ENCODE data around the gene ADAMTS5.

The ADAMTS5 gene

DNA sequence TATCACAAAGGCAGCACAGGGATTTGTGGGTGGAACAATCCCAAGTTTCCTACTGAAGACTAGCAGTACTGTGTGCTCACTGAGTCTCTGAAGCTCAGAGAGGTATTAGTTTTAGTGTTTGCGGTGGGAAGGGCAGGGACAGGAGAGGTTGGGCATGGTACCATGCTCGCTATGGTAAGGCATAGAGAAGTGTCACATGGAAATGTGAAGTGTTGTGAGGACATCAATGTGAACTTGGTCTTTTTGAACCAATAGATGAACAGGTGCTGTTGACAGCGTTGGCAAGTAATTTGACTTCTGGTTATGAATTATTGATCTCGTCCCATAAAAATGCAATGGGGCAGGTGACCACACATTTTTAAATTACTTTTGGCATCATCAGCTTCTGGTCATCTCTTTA, 65.9 kb downstream of the ADAMTS5 start:
- in situ Hi-C loops (cut with MboI; ENCODE audit: low sequenced_read_pairs), result no loop called here
- Histone ChIP-seq H3K9me3 (no peaks in the 10 kb centered on the region), H3K27me3 (ENCODE audit: low read depth) (peaks cover 7% of the 10 kb centered on the region), H3K36me3 (replicated peaks) (no peaks in the 10 kb centered on the region), H3K4me1 (no peaks in the 10 kb centered on the region), H3K4me3 (no peak overlapping the region)
- no peak for DNase-seq (ENCODE audit: low spot score in 2 of 2)

GRCh38 chr21:26892151-26892550, 74.7 kb downstream of the ADAMTS5 start:
- Histone ChIP-seq H3K9me3 (no peaks in the 10 kb centered on the region), H3K4me3 (no peak overlapping the region), H3K36me3 (replicated peaks) (no peaks in the 10 kb centered on the region), H3K27me3 (ENCODE audit: low read depth) (peaks cover 3% of the 10 kb centered on the region; the same call in 1 of the 2 replicates), H3K4me1 (no peaks in the 10 kb centered on the region)
- DNase-seq (ENCODE audit: low spot score in 2 of 2), result no peak
- in situ Hi-C loops (cut with MboI; ENCODE audit: low sequenced_read_pairs), result no loop called here

DNA sequence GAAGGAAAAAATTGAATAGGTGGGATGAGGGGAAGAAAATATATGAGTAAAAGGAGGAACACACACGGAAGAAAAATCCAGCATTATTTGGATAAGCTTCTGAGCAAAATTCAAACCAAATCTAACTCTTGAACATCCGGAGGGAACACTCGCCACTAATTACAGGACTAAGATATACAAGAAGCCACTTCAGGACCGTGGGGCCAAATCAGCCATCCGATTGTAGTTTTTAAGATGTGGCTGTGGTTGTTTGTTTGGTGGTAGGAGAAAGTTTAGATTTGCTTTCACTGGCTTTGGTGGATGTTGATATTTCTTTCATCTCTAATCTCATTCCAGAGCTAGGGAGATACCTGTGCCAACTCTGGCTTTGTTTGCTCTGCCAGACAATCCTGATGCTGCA, 78.0 kb downstream of the ADAMTS5 start:
- no peak for DNase-seq (ENCODE audit: low spot score in 2 of 2)
- no peaks in the 10 kb centered on the region for H3K36me3 ChIP-seq (replicated peaks)
- H3K4me3 ChIP-seq, result no peak overlapping the region
- no peaks in the 10 kb centered on the region for H3K9me3 ChIP-seq
- in situ Hi-C loops (cut with MboI; ENCODE audit: low sequenced_read_pairs), result no loop called here
- H3K4me1 ChIP-seq, result no peaks in the 10 kb centered on the region
- H3K27me3 ChIP-seq (ENCODE audit: low read depth), result peaks cover 5% of the 10 kb centered on the region; the same call in 1 of the 2 replicates

GRCh38 chr21:26888256-26888655, 78.6 kb downstream of the ADAMTS5 start:
- Histone ChIP-seq H3K4me3 (no peak overlapping the region), H3K36me3 (replicated peaks) (no peaks in the 10 kb centered on the region), H3K9me3 (no peaks in the 10 kb centered on the region), H3K4me1 (no peaks in the 10 kb centered on the region), H3K27me3 (ENCODE audit: low read depth) (peaks cover 5% of the 10 kb centered on the region; the same call in 1 of the 2 replicates)
- in situ Hi-C loops (cut with MboI; ENCODE audit: low sequenced_read_pairs), result no loop called here
- DNase-seq (ENCODE audit: low spot score in 2 of 2), result no peak

DNA sequence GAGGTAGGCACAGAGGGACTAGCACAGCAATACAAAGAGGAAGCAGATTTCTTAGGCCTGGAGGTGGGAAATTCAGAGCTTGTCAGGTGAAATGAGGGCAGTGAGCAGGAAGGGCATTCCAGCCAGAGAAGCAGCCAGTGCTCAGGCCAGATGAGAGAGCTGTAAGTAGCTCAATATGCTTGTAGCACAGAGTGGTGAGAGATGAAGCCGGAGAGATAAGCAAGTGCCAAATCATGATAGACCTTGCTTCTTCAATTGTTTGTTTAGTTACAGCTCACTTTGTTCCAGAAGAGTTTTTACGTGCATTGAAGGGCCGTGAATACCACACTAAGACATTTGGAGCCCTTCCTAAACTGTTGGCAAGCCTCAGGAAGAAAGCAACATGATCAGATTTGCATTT, 79.6 kb downstream of the ADAMTS5 start:
- no peaks in the 10 kb centered on the region for H3K9me3 ChIP-seq
- H3K36me3 ChIP-seq (replicated peaks), result no peaks in the 10 kb centered on the region
- H3K4me3 ChIP-seq, result no peak overlapping the region
- H3K27me3 ChIP-seq (ENCODE audit: low read depth), result peaks cover 6% of the 10 kb centered on the region; the same call in 1 of the 2 replicates
- H3K4me1 ChIP-seq, result no peaks in the 10 kb centered on the region
- in situ Hi-C loops (cut with MboI; ENCODE audit: low sequenced_read_pairs), result no loop called here
- no peak for DNase-seq (ENCODE audit: low spot score in 2 of 2)

- no peaks in the 10 kb centered on the region for H3K9me3 ChIP-seq
- H3K36me3 ChIP-seq (replicated peaks), result no peaks in the 10 kb centered on the region
- DNase-seq (ENCODE audit: low spot score in 2 of 2), result no peak
- no peak overlapping the region for H3K4me3 ChIP-seq
- in situ Hi-C loops (cut with MboI; ENCODE audit: low sequenced_read_pairs), result no loop called here
- H3K4me1 ChIP-seq, result no peaks in the 10 kb centered on the region
- H3K27me3 ChIP-seq (ENCODE audit: low read depth), result peaks cover 12% of the 10 kb centered on the region; the same call in 1 of the 2 replicates
Observed at GRCh38 chr21:26884436-26884835, 82.5 kb downstream of the ADAMTS5 start.

GRCh38 chr21:26883768-26884167, 83.1 kb downstream of the ADAMTS5 start:
- Histone ChIP-seq H3K9me3 (no peaks in the 10 kb centered on the region), H3K36me3 (replicated peaks) (no peaks in the 10 kb centered on the region), H3K27me3 (ENCODE audit: low read depth) (peaks cover 15% of the 10 kb centered on the region), H3K4me3 (no peak overlapping the region), H3K4me1 (no peaks in the 10 kb centered on the region)
- in situ Hi-C loops (cut with MboI; ENCODE audit: low sequenced_read_pairs), result no loop called here
- DNase-seq (ENCODE audit: low spot score in 2 of 2), result no peak

GRCh38 chr21:26881504-26882228, 85.2 kb downstream of the ADAMTS5 start:
- no peaks in the 10 kb centered on the region for H3K36me3 ChIP-seq (replicated peaks)
- in situ Hi-C loops (cut with MboI; ENCODE audit: low sequenced_read_pairs), result no loop called here
- H3K4me1 ChIP-seq, result no peaks in the 10 kb centered on the region
- peak in 1 of 2 experiments; percentile 52 for DNase-seq (ENCODE audit: low spot score in 2 of 2)
- peaks cover 22% of the 10 kb centered on the region for H3K27me3 ChIP-seq (ENCODE audit: low read depth)
- no peak overlapping the region for H3K4me3 ChIP-seq
- H3K9me3 ChIP-seq, result no peaks in the 10 kb centered on the region

- H3K4me1 ChIP-seq, result no peaks in the 10 kb centered on the region
- H3K36me3 ChIP-seq (replicated peaks), result no peaks in the 10 kb centered on the region
- H3K27me3 ChIP-seq (ENCODE audit: low read depth), result peaks cover 18% of the 10 kb centered on the region
- no peaks in the 10 kb centered on the region for H3K9me3 ChIP-seq
- in situ Hi-C loops (cut with MboI; ENCODE audit: low sequenced_read_pairs), result no loop called here
- no peak overlapping the region for H3K4me3 ChIP-seq
- no peak for DNase-seq (ENCODE audit: low spot score in 2 of 2)
Observed at GRCh38 chr21:26877018-26877417, 89.9 kb downstream of the ADAMTS5 start.

GRCh38 chr21:26874347-26874746, 92.5 kb downstream of the ADAMTS5 start:
- Histone ChIP-seq H3K27me3 (ENCODE audit: low read depth) (peaks cover 14% of the 10 kb centered on the region), H3K36me3 (replicated peaks) (no peaks in the 10 kb centered on the region), H3K4me1 (no peaks in the 10 kb centered on the region), H3K4me3 (no peak overlapping the region), H3K9me3 (no peaks in the 10 kb centered on the region)
- no peak for DNase-seq (ENCODE audit: low spot score in 2 of 2)
- in situ Hi-C loops (cut with MboI; ENCODE audit: low sequenced_read_pairs), result loop anchor here (25.0 kb wide), 2 partner anchors 313 to 688 kb away; no protein-coding TSS in a partner anchor
